ENCODE measurements around the gene RABGAP1L.

The RABGAP1L gene

GRCh38 chr1:174997041-174997440, 837.7 kb downstream of the RABGAP1L start (continued):
- TF ChIP-seq ZNF555 (tag by site-specific recombination; conservative IDR thresholded peaks at IDR 0.05), result no peak
- TF ChIP-seq ZNF521 (tag by site-specific recombination; IDR thresholded peaks at IDR 0.05), result no peak
- no peak for TF ChIP-seq ZNF394 (tag by site-specific recombination; IDR thresholded peaks at IDR 0.05; ENCODE audit: borderline replicate concordance)

GRCh38 chr1:174998569-174999215, 839.4 kb downstream of the RABGAP1L start:
- H3K4me1 ChIP-seq (ENCODE audit: control insufficient read depth, insufficient read depth, low read length), result no peaks in the 10 kb centered on the region
- peaks cover 0 to 10% of the 10 kb centered on the region in 2 experiments; a peak in 1 of 3 replicates for H3K36me3 ChIP-seq (ENCODE audit: control insufficient read depth in 2 of 2, insufficient read depth in 1 of 2, low read length in 2 of 2)
- H3K9me3 ChIP-seq (ENCODE audit: control insufficient read depth, insufficient read depth, low read depth, low read length), result no peaks in the 10 kb centered on the region
- ChIA-PET POLR2A (interaction anchor here (0.6 to 3.3 kb wide), 12 partner anchors 9 to 199 kb away, joined by 3 to 58 read pairs (median 6); partner anchors contain the start of gene MRPS14), CTCF (interaction anchor here (0.6 to 2.0 kb wide), 14 partner anchors 14 to 1443 kb away, joined by 3 to 13 read pairs (median 4); no protein-coding TSS in a partner anchor)
- peak overlapping the region; percentile 88 for H3K4me3 ChIP-seq (ENCODE audit: low read depth, low read length)
- peak overlapping the region; percentile 92 for H3K27ac ChIP-seq (ENCODE audit: extremely low read depth, low read depth, low read length)
- TF ChIP-seq ZNF654 (tag by site-specific recombination; IDR thresholded peaks at IDR 0.05; ENCODE audit: low read depth), result peak; percentile 66
- no peak for TF ChIP-seq ZNF580 (tag by site-specific recombination; IDR thresholded peaks at IDR 0.05)
- no peak for TF ChIP-seq ZNF2 (tag by site-specific recombination; IDR thresholded peaks at IDR 0.05)
- no peak for TF ChIP-seq BCL11A (tag by site-specific recombination; IDR thresholded peaks at IDR 0.05; ENCODE audit: low read depth)
- TF ChIP-seq SP3 (tag by site-specific recombination; IDR thresholded peaks at IDR 0.05), result no peak
- no peak for TF ChIP-seq BCL6B (tag by site-specific recombination; IDR thresholded peaks at IDR 0.05)
- no peak for TF ChIP-seq PRDM6 (tag by site-specific recombination; IDR thresholded peaks at IDR 0.05)
- TF ChIP-seq ZEB2 (tag by site-specific recombination; IDR thresholded peaks at IDR 0.05), result peak; percentile 16; the same call in 1 of the 2 replicates
- TF ChIP-seq GLI2 (tag by site-specific recombination; IDR thresholded peaks at IDR 0.05; ENCODE audit: borderline replicate concordance, low read depth), result no peak
- TF ChIP-seq BCL11B (tag by site-specific recombination; IDR thresholded peaks at IDR 0.05; ENCODE audit: low read depth), result no peak
- no peak for TF ChIP-seq ZNF560 (tag by site-specific recombination; IDR thresholded peaks at IDR 0.05; ENCODE audit: borderline replicate concordance)
- no peak for TF ChIP-seq ZBTB11 (tag by site-specific recombination; conservative IDR thresholded peaks at IDR 0.05; ENCODE audit: low read depth)
- TF ChIP-seq SP2 (tag by site-specific recombination; IDR thresholded peaks at IDR 0.05), result no peak
- no peak for TF ChIP-seq HOXD13 (CRISPR knock-in tag; IDR thresholded peaks at IDR 0.05; ENCODE audit: borderline replicate concordance)
- no peak for TF ChIP-seq SP7 (tag by site-specific recombination; IDR thresholded peaks at IDR 0.05)
- no peak for TF ChIP-seq PATZ1 (tag by site-specific recombination; IDR thresholded peaks at IDR 0.05)
- no peak for TF ChIP-seq ZNF776 (tag by site-specific recombination; IDR thresholded peaks at IDR 0.05; ENCODE audit: borderline replicate concordance)
- TF ChIP-seq ZNF768 (tag by site-specific recombination; IDR thresholded peaks at IDR 0.05), result no peak
- TF ChIP-seq PRDM1 (tag by site-specific recombination; IDR thresholded peaks at IDR 0.05), result no peak
- TF ChIP-seq FEZF1 (tag by site-specific recombination; IDR thresholded peaks at IDR 0.05), result no peak
- TF ChIP-seq ZBTB7A (tag by site-specific recombination; IDR thresholded peaks at IDR 0.05; ENCODE audit: low read depth), result no peak
- no peak for TF ChIP-seq ZNF423 (tag by site-specific recombination; IDR thresholded peaks at IDR 0.05)
- no peak; the same call in 1 of the 2 replicates for TF ChIP-seq YY1 (tag by site-specific recombination; IDR thresholded peaks at IDR 0.05)

All from HEK293 (cell line).